K562 (cell line): ENCODE data around the gene AAGAB. TPM values are rescaled to one million over a fixed set of nuclear protein-coding genes. Genes with fewer than 3 reads are reported as not detected.

ENCODE experiments used
- ATAC-seq: fragments of 200-7000 bp; cut with Tn5 transposase; 3 replicates; pipeline ENCODE4 v1.9.1; 2020; ENCODE audit warnings: moderate library complexity
- BruUV-seq: library from RNA; stranded (reverse); fragments of 400-500 nt; replicated peaks from 2 replicates; lab custom pipeline; 2021; lab: Mats Ljungman, UMichigan
- CTCF ChIA-PET: fragments of 300-600 bp; formaldehyde crosslinking; extraction: SDS; loops from one replicate; lab custom pipeline; 2021; ENCODE audit warnings: low intra/inter-chr PET ratio; lab: Yijun Ruan, JAX
- POLR2A ChIA-PET: fragments of 300-600, 350-650 bp; sonication (Branson Sonifier 250); formaldehyde crosslinking; extraction: SDS; loops from one replicate; lab custom pipeline; 2021; ENCODE audit warnings: antibody characterized with exemption, inconsistent platforms; lab: Yijun Ruan, JAX
- DNase-seq, 4 experiments: peaks; one replicate each; pipeline versions ENCODE4 v3.0.0 to v3.0.0-alpha.2; 2011 to 2018; ENCODE audit warnings: low spot score in 3 of 4, mixed read lengths in 3 of 4; ENCODE audit errors: extremely low read depth in 1 of 4
- FAIRE-seq: peaks from 2 replicates; lab custom pipeline; 2011; peaks lifted over from hg19 to GRCh38; lab: Jason Lieb, UNC
- H2AFZ ChIP-seq: 2 replicates; pipeline ENCODE4 v1.6.0; 2011; ENCODE audit warnings: low read depth, low read length, control low read depth, inconsistent platforms
- H3K27ac ChIP-seq: fragments of 200-600 bp; 3 replicates; pipeline ENCODE4 v1.8.0; 2011; ENCODE audit warnings: low read depth, mild to moderate bottlenecking, control low read depth, inconsistent platforms, low read length, moderate library complexity, mixed read lengths; ENCODE audit errors: extremely low read depth
- H3K27me3 ChIP-seq, 2 experiments: fragments of 300-600 bp in 1 of 2; 2 replicates in 1 of 2; 3 replicates in 1 of 2; pipeline versions ENCODE4 v1.6.0 to v1.8.0; 2011; ENCODE audit warnings: inconsistent platforms in 2 of 2, low read length in 2 of 2, mild to moderate bottlenecking in 1 of 2, mixed read lengths in 1 of 2, moderate library complexity in 1 of 2; ENCODE audit not compliant: control insufficient read depth in 2 of 2, insufficient read depth in 2 of 2
- H3K36me3 ChIP-seq: fragments of 300-600 bp; 3 replicates; pipeline ENCODE4 v1.8.0; 2011; ENCODE audit warnings: mild to moderate bottlenecking, low read length, inconsistent platforms; ENCODE audit not compliant: control insufficient read depth, insufficient read depth
- H3K4me1 ChIP-seq, 2 experiments: fragments of 200-600 bp in 1 of 2; replicated peaks in 1 of 2; 2 replicates in 1 of 2; 3 replicates in 1 of 2; pipeline versions ENCODE4 v1.5.1 to v1.8.0; 2011; ENCODE audit warnings: inconsistent platforms in 2 of 2, low read length in 2 of 2, mild to moderate bottlenecking in 1 of 2, mixed read lengths in 1 of 2, moderate library complexity in 1 of 2; ENCODE audit not compliant: control insufficient read depth in 2 of 2, insufficient read depth in 2 of 2
- H3K4me2 ChIP-seq: 2 replicates; pipeline ENCODE4 v1.6.1; 2011; ENCODE audit warnings: low read length, control low read depth, inconsistent platforms, mixed read lengths; ENCODE audit not compliant: insufficient read depth
- H3K4me3 ChIP-seq: fragments of 200-600 bp; sonication (generic), shearing (Covaris generic); 2 replicates; pipeline ENCODE4 v1.5.1; 2016; ENCODE audit warnings: control low read depth, inconsistent platforms
- H3K79me2 ChIP-seq: fragments of 200-600 bp; 3 replicates; pipeline ENCODE4 v1.8.0; 2011; ENCODE audit warnings: low read length, inconsistent platforms; ENCODE audit not compliant: control insufficient read depth, insufficient read depth
- H3K9ac ChIP-seq, 2 experiments: 2 replicates each; pipeline versions ENCODE4 v1.6.0 to v1.6.1; 2011; ENCODE audit warnings: low read depth in 2 of 2, low read length in 2 of 2, control low read depth in 1 of 2, inconsistent platforms in 1 of 2, mild to moderate bottlenecking in 1 of 2, mixed read lengths in 1 of 2; ENCODE audit not compliant: insufficient read depth in 1 of 2
- H3K9me1 ChIP-seq: one replicate; pipeline ENCODE4 v1.6.0; 2011; ENCODE audit warnings: inconsistent platforms, mild to moderate bottlenecking, low read length, moderate library complexity; ENCODE audit not compliant: control insufficient read depth, insufficient read depth
- H3K9me3 ChIP-seq: replicated peaks from 2 replicates; pipeline ENCODE4 v1.5.1; 2011; ENCODE audit warnings: low read depth, low read length, inconsistent platforms; ENCODE audit not compliant: control insufficient read depth, insufficient read depth
- H4K20me1 ChIP-seq: replicated peaks from 2 replicates; pipeline ENCODE4 v1.6.1; 2011; ENCODE audit warnings: low read length, inconsistent platforms, mixed read lengths; ENCODE audit not compliant: control insufficient read depth, insufficient read depth
- LCOR ChIP-seq: sonication (generic); formaldehyde crosslinking; IDR thresholded peaks from 2 replicates; pipeline ENCODE4 v1.8.0; 2022; ENCODE audit warnings: mild to moderate bottlenecking, missing genetic modification reagents
- MEIS2 ChIP-seq: fragments of 450-650 bp; IDR thresholded peaks from 2 replicates; pipeline ENCODE4 v1.6.1; 2014; ENCODE audit warnings: mild to moderate bottlenecking; ENCODE audit not compliant: partially characterized antibody
- NCOR1 ChIP-seq: fragments of 450-650 bp; IDR thresholded peaks from 2 replicates; pipeline ENCODE4 v1.6.1; 2016; ENCODE audit warnings: mild to moderate bottlenecking, moderate library complexity
- TAF9B ChIP-seq: fragments of 450-650 bp; IDR thresholded peaks from 2 replicates; pipeline ENCODE4 v1.6.1; 2018; ENCODE audit warnings: mild to moderate bottlenecking; ENCODE audit not compliant: partially characterized antibody
- TBL1XR1 ChIP-seq, 2 experiments: IDR thresholded peaks; 2 replicates each; pipeline ENCODE4 v1.6.1; 2012; ENCODE audit warnings: improper control_type of control experiment in 2 of 2, low read length in 2 of 2, mild to moderate bottlenecking in 1 of 2
- TEAD2 ChIP-seq: fragments of 450-650 bp; IDR thresholded peaks from 2 replicates; pipeline ENCODE4 v1.6.1; 2016; ENCODE audit warnings: missing genetic modification characterization, control low read depth, missing compliant biosample characterization
- ZNF354B ChIP-seq: fragments of 250-450 bp; sonication (Bioruptor Pico); IDR thresholded peaks from 2 replicates; pipeline ENCODE4 v1.4.0; 2020
- WGBS: fragments of 100-300 bp; shearing (Covaris generic); methylation state at CpG from one replicate; pipeline ENCODE4 v1.1.6; 2016; ENCODE audit warnings: low coverage, mixed read lengths; ENCODE audit not compliant: insufficient coverage; ENCODE audit errors: missing lambda C conversion rate; 5-methylcytosine and 5-hydroxymethylcytosine counted together
- in situ Hi-C: fragments of 300-500 bp; cut with MboI; formaldehyde crosslinking; loops from 4 replicates; pipeline ENCODE4 v1.15.0; 2018; ENCODE audit warnings: inconsistent platforms, mixed read lengths
- intact Hi-C: fragments of 100-400 bp; cut with micrococcal nuclease; formaldehyde crosslinking; loops from 2 replicates; pipeline ENCODE4 v1.14.2; 2022
- polyA plus RNA-seq, 8 experiments: library from polyadenylated mRNA; depleted of rRNA in 4 of 8; stranded (reverse) in 5 of 8; unstranded in 3 of 8; fragments of >200 nt; fragmentation: Nextera tagmentation in 2 of 8; fragmentation: Illumina TruSeq in 1 of 8; extraction: Ambion mirVana in 2 of 8; extraction: Trizol in 1 of 8; gene quantifications; 2 replicates each; pipeline versions ENCODE4 v1.2.1 to v1.2.3, GENCODE V29; 2011 to 2014; ENCODE audit warnings: inconsistent platforms in 1 of 8, missing spikeins in 1 of 8
- total RNA-seq, 7 experiments: library from RNA; depleted of rRNA in 6 of 7; stranded (reverse); fragments of >200 nt in 6 of 7; fragmentation: Illumina TruSeq in 2 of 7; extraction: Trizol in 2 of 7; gene quantifications; 2 replicates each; pipeline versions ENCODE4 v1.2.1 to v1.2.3, GENCODE V29; 2011 to 2021; ENCODE audit warnings: low replicate concordance in 1 of 7
- TF ChIP-seq, protein P1 (sequence below): fragments of 450-650 bp; formaldehyde crosslinking; IDR thresholded peaks from 2 replicates; pipeline ENCODE4 v1.4.0; 2020; ENCODE audit warnings: mild to moderate bottlenecking, moderate library complexity

The AAGAB gene
- total and polyA plus RNA-seq, 9 of the 15 experiments (the other 6 are each of a cell fraction or from before 2014, with no cell fraction given), result 17.8 to 109 (median 58.3) TPM

DNA sequence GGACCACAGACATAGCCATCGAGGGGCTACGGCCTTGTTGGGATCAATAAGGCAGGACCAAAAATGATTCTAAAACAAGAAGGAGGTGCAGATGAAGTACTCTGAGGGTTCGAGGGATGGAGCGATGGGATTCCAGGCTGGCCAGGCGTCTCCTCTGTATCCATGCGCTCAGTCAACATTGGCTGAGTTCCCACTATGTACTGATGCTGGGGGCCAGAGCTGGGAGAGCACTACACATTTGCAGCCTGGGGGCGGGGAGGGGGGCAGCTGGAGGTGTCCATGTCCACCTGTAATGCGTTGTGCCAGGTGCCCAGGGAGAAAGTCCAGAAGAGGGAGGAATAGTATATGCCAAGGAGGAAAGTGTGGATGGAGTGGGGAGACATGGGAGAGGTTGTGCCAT is 81.5 kb downstream of the AAGAB start:
- intact Hi-C loops, result loop anchor here (10.0 kb wide), 1 partner anchor 108 kb away; the partner anchor contains the start of gene SMAD3
- H4K20me1 ChIP-seq, result peaks cover 3% of the 10 kb centered on the region; the same call in 1 of the 2 replicates
- POLR2A ChIA-PET, result no interaction called here

More for the DNA sequence above, 81.5 kb downstream of the AAGAB start:
- no peaks in the 10 kb centered on the region for H3K9me3 ChIP-seq
- H3K27me3 ChIP-seq, result no peaks in the 10 kb centered on the region
- H3K4me3 ChIP-seq, result no peak overlapping the region
- no TSS peak for BruUV-seq
- 77% methylated on average over 7 of the region's 8 CpGs for WGBS
- H2AFZ ChIP-seq, result no peak overlapping the region
- CTCF ChIA-PET, result no interaction called here
- no peaks in the 10 kb centered on the region for H3K79me2 ChIP-seq
- no peaks in the 10 kb centered on the region for H3K9me1 ChIP-seq
- FAIRE-seq (no peak), DNase-seq (no peak)
- H3K4me2 ChIP-seq, result no peak overlapping the region
- H3K4me1 ChIP-seq, result peaks cover 1 to 3% of the 10 kb centered on the region in 2 experiments; a peak in 1 of 5 replicates
- no peak for TF ChIP-seq MEIS2
- TF ChIP-seq NCOR1, result no peak
- no peak for TF ChIP-seq TEAD2 (tag)
- no peak for TF ChIP-seq TAF9B
- TF ChIP-seq LCOR (CRISPR knock-in tag), result no peak
- TF ChIP-seq ZNF354B (CRISPR knock-in tag), result no peak
- TF ChIP-seq TBL1XR1 (IDR thresholded peaks at IDR 0.05; ENCODE audit: low read length in 2 of 2), result no peak
- TF ChIP-seq, protein P1, sequence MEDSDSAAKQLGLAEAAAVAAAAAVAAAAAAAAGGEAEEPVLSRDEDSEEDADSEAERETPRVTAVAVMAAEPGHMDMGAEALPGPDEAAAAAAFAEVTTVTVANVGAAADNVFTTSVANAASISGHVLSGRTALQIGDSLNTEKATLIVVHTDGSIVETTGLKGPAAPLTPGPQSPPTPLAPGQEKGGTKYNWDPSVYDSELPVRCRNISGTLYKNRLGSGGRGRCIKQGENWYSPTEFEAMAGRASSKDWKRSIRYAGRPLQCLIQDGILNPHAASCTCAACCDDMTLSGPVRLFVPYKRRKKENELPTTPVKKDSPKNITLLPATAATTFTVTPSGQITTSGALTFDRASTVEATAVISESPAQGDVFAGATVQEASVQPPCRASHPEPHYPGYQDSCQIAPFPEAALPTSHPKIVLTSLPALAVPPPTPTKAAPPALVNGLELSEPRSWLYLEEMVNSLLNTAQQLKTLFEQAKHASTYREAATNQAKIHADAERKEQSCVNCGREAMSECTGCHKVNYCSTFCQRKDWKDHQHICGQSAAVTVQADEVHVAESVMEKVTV (CRISPR knock-in tag), result no peak
- TF ChIP-seq, all 486 proteins: peak for 0
- Histone ChIP-seq H3K36me3 (peaks cover 21% of the 10 kb centered on the region; the same call in 2 of the 3 replicates), H3K27ac (no peak overlapping the region), H3K9ac (0 out of 4 replicates have a peak overlapping the region, but pooled peaks of 1 of the 2 experiments have one; percentile 20)
- in situ Hi-C loops, result no loop called here
- no peak for ATAC-seq
